Brain microvascular endothelial cell (primary cell): ENCODE measurements around the gene IL1R2.
"Not testable (repeated sequence)": the region's sequence is repeated elsewhere in the genome, so short reads cannot be mapped to it uniquely, and the experiment has no call there.

Source experiments
- DNase-seq: peaks from one replicate; pipeline ENCODE4 v3.0.0-alpha.2; 2020
- H3K27ac ChIP-seq: fragments of 250-450 bp; sonication (Bioruptor Pico); 2 replicates; pipeline ENCODE4 v1.5.1; 2020; ENCODE audit warnings: mild to moderate bottlenecking, moderate library complexity
- H3K27me3 ChIP-seq: fragments of 250-450 bp; sonication (Bioruptor Pico); replicated peaks from 2 replicates; pipeline ENCODE4 v1.5.1; 2020; ENCODE audit warnings: mild to moderate bottlenecking
- H3K36me3 ChIP-seq: fragments of 250-450 bp; sonication (Bioruptor Pico); replicated peaks from 2 replicates; pipeline ENCODE4 v1.5.1; 2020; ENCODE audit warnings: mild to moderate bottlenecking
- H3K4me3 ChIP-seq: 2 replicates; pipeline ENCODE4 v1.5.1; 2011; ENCODE audit warnings: low read depth, mild to moderate bottlenecking, control low read depth, low read length, moderate library complexity
- in situ Hi-C: cut with HindIII; loops from 2 replicates; pipeline ENCODE4 v1.10.0; 2017; ENCODE audit warnings: low sequenced_read_pairs, low pct_ligation_motif_present
- TF ChIP-seq, protein P1 (sequence below): IDR thresholded peaks from 2 replicates; pipeline ENCODE4 v1.5.1; 2011; ENCODE audit warnings: low read depth, mild to moderate bottlenecking, moderate library complexity, low read length, control low read depth, inconsistent platforms; ENCODE audit errors: missing control alignments

IL1R2 gene

DNA sequence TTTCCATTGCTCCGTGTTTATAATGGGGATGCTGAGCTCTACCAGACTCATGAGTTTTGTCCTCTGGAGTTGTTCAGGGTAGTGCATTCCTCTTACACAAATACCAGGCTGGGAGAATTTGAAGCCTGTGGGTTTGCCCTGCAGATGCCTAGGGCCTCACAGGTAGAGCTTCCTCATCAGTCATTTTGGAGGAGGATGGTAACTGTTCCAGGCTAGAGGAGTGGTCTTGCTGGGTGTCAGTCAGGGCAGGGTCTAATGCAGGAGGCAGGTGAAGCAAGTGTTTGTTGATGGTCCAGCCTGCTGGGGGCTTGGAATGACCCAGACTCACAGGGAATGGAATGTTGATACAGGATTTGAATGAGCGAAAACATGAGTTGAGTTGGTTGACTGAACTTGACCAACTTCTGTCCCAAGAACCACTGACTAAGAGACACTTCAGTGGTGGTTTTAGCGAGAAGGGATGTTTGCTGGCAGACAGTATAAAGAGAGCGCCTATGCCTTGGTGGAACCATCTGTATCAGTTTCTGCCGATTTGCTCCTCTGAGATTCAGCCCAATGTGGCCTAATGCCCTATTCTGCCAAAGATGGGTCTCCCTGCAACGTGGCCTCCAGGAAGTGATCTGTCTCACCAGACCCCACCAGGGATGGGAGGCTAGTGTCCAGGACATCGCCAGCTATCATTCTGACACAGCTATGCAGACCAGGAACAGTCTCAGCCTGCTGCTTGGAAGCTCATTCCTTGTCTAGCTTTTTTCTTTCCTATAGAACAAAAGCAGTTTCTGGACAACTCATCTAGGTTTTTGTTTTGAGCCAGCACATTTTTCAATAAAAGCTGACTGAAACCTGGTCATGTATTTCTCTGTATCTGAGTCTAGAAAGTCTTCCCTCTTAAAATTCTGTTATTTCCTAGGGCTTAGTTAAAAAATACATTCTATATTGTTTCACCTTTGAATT is 9.3 kb downstream of the IL1R2 start:
- TF ChIP-seq, protein P1, sequence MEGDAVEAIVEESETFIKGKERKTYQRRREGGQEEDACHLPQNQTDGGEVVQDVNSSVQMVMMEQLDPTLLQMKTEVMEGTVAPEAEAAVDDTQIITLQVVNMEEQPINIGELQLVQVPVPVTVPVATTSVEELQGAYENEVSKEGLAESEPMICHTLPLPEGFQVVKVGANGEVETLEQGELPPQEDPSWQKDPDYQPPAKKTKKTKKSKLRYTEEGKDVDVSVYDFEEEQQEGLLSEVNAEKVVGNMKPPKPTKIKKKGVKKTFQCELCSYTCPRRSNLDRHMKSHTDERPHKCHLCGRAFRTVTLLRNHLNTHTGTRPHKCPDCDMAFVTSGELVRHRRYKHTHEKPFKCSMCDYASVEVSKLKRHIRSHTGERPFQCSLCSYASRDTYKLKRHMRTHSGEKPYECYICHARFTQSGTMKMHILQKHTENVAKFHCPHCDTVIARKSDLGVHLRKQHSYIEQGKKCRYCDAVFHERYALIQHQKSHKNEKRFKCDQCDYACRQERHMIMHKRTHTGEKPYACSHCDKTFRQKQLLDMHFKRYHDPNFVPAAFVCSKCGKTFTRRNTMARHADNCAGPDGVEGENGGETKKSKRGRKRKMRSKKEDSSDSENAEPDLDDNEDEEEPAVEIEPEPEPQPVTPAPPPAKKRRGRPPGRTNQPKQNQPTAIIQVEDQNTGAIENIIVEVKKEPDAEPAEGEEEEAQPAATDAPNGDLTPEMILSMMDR = no peak
- DNase-seq = no peak
- Histone ChIP-seq H3K27me3 (no peaks in the 10 kb centered on the region), H3K4me3 (no peak overlapping the region), H3K27ac (no peak overlapping the region), H3K36me3 (no peaks in the 10 kb centered on the region)
- in situ Hi-C loops = loop anchor here (10.0 kb wide), 1 partner anchor 244 kb away; no protein-coding TSS in a partner anchor

DNA sequence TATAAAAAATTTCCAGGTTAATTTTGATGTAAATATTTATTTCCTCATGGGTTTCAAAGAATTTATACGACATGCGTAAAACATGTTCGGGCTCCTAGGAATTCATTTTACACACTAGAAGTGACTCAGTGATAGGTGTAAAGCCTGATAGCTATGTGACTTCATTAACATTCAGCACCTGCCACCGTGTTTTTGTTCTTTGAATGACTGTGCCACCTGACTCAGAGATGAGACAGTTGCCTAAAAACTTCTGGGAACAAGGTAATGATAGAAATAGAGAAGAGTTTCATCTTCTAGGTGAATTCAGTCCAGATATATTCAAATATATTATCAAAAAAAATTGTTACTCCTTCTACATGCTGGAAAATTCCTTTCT is 10.0 kb downstream of the IL1R2 start:
- TF ChIP-seq, protein P1 = no peak
- no peak for DNase-seq
- H3K27me3 ChIP-seq = no peaks in the 10 kb centered on the region
- in situ Hi-C loops = loop anchor here (10.0 kb wide), 1 partner anchor 243 kb away; no protein-coding TSS in a partner anchor
- H3K27ac ChIP-seq = no peak overlapping the region
- H3K36me3 ChIP-seq = no peaks in the 10 kb centered on the region
- H3K4me3 ChIP-seq = no peak overlapping the region

DNA sequence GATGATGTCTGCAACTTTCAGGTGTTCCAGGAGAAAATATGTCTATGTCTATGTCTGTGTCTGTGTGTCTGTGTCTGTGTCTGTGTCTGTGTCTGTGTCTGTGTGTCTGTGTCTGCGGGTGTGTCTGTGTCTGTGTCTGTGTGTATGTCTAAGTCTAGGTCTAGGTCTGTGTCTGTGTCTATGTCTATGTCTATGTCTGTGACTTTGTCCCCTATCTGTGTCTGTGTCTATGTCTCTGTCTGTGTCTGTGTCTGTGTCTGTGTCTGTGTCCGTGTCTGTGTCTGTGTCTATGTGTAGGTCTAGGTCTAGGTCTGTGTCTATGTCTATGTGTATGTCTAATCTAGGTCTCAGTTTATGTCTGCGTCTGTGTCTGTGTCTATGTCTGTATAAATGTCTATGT is 10.5 kb downstream of the IL1R2 start:
- H3K4me3 ChIP-seq = no peak overlapping the region
- no peak overlapping the region for H3K27ac ChIP-seq
- no peaks in the 10 kb centered on the region for H3K36me3 ChIP-seq
- in situ Hi-C loops = loop anchor here (10.0 kb wide), 1 partner anchor 243 kb away; no protein-coding TSS in a partner anchor
- TF ChIP-seq, protein P1 = no peak
- no peak for DNase-seq
- H3K27me3 ChIP-seq = no peaks in the 10 kb centered on the region

DNA sequence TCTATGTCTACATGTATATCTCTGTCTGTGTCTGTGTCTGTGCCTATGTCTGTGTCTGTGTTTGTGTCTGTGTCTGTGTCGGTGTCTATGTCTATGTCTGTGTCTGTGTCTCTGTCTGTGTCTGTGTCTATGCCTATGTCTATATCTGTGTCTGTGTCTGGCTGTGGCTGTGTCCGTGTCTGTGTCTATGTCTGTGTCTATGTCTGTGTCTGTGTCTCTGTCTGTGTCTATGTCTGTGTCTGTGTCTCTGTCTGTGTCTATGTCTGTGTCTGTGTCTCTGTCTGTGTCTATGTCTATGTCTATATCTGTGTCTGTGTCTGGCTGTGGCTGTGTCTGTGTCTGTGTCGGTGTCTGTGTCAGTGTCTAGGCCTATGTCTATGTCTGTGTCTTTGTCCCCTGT is 11.1 kb downstream of the IL1R2 start:
- H3K4me3 ChIP-seq, H3K27ac ChIP-seq, H3K36me3 ChIP-seq, DNase-seq, H3K27me3 ChIP-seq: not testable (repeated sequence)
- in situ Hi-C loops = loop anchor here (10.0 kb wide), 1 partner anchor 242 kb away; no protein-coding TSS in a partner anchor

DNA sequence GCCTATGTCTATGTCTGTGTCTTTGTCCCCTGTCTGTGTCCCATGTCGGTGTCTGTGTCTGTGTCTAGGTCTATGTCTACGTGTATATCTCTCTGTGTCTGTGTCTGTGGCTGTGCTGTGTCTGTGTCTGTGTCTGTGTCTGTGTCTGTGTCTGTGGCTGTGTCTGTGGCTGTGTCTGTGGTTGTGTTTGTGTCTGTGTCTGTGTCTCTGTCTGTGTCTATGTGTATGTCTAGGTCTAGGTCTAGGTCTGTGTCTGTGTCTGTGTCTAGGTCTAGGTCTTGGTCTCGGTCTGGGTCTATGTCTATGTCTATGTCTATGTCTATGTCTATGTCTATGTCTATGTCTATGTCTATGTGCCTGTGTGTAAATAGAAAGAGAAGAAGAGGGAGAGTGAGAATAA is 11.9 kb downstream of the IL1R2 start:
- Histone ChIP-seq H3K4me3 (no peak overlapping the region), H3K36me3 (no peaks in the 10 kb centered on the region), H3K27ac (no peak overlapping the region), H3K27me3 (no peaks in the 10 kb centered on the region)
- in situ Hi-C loops = loop anchor here (10.0 kb wide), 1 partner anchor 241 kb away; no protein-coding TSS in a partner anchor
- no peak for DNase-seq
- TF ChIP-seq, protein P1 = no peak

DNA sequence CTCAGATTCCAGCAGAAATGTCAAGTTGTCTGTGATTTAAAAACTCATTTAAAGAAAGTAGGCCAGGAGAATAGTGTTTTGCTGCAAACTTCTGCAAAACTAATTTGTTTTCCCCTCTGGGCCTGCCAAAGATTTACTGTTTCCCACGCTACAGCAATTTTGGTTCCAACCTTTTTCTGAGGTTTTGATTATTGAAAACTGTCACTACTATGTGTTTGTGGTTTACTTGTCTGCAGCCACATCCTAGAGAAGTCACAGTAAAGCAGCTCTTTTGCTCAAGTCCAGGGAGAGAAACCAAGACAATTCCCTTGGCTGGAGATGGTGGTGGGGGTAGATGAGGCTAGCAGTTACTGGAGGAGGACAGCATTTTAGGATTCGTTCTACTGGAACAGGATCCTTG is 12.8 kb downstream of the IL1R2 start:
- Histone ChIP-seq H3K4me3 (no peak overlapping the region), H3K36me3 (no peaks in the 10 kb centered on the region), H3K27ac (no peak overlapping the region), H3K27me3 (no peaks in the 10 kb centered on the region)
- TF ChIP-seq, protein P1 = no peak
- DNase-seq = no peak
- in situ Hi-C loops = loop anchor here (10.0 kb wide), 1 partner anchor 240 kb away; no protein-coding TSS in a partner anchor
